LNCaP clone FGC (cell line): Measurements from ENCODE around the gene COX17.

Experiments used
- DNase-seq: peaks from one replicate; pipeline ENCODE4 v3.0.0-alpha.2; 2011; ENCODE audit warnings: low read depth
- H3K4me3 ChIP-seq: 2 replicates; pipeline ENCODE4 v1.5.1; 2011; ENCODE audit warnings: mild to moderate bottlenecking, low read depth, low read length, control low read depth
- TF ChIP-seq, protein P1 (sequence below): IDR thresholded peaks from 2 replicates; pipeline ENCODE4 v1.5.1; 2012; ENCODE audit warnings: mild to moderate bottlenecking; ENCODE audit not compliant: control insufficient read depth, insufficient read depth; ENCODE audit errors: extremely low read depth

COX17 gene

DNA sequence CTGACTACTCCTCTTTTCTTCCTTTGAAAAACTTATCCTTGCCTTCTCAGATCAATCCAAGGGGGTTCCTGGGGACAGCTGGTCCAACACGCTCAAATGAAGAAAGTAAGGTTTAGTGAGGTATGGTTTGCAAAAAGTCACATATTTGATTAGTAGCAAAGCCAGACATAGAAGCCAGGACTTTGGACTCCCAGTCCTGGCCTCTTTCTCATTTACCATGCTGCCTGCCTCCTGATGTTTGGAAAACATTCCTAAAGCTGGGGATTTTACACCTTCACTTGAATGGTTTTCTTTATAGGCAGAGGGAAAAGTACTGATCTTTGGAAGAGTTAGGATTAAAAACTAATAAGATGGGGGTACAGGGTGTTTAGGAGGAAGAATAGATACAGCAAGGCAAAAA lies 31.4 kb downstream of the COX17 start:
- TF ChIP-seq, protein P1, sequence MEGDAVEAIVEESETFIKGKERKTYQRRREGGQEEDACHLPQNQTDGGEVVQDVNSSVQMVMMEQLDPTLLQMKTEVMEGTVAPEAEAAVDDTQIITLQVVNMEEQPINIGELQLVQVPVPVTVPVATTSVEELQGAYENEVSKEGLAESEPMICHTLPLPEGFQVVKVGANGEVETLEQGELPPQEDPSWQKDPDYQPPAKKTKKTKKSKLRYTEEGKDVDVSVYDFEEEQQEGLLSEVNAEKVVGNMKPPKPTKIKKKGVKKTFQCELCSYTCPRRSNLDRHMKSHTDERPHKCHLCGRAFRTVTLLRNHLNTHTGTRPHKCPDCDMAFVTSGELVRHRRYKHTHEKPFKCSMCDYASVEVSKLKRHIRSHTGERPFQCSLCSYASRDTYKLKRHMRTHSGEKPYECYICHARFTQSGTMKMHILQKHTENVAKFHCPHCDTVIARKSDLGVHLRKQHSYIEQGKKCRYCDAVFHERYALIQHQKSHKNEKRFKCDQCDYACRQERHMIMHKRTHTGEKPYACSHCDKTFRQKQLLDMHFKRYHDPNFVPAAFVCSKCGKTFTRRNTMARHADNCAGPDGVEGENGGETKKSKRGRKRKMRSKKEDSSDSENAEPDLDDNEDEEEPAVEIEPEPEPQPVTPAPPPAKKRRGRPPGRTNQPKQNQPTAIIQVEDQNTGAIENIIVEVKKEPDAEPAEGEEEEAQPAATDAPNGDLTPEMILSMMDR: no peak
- H3K4me3 ChIP-seq: no peak overlapping the region
- no peak for DNase-seq

DNA sequence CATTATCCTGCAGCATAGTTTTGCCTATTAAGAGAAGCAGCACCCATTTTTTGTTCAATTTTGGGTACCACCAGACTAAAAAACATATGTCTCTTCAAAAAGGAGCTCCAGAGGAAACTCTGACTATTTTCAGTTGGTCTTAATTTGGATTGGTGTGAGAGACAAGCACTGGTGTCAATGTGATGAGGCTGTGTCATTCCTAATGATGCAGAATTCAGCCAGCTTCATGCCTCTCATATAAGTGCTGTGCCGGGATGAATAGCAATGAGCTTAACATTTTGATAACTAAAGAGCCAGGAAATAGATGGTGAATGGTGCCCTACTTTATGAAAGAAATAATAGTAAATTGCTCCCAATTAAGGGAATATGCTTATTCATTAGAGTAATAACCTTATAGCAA lies 32.7 kb downstream of the COX17 start:
- no peak overlapping the region for H3K4me3 ChIP-seq
- TF ChIP-seq, protein P1: no peak
- DNase-seq: no peak

DNA sequence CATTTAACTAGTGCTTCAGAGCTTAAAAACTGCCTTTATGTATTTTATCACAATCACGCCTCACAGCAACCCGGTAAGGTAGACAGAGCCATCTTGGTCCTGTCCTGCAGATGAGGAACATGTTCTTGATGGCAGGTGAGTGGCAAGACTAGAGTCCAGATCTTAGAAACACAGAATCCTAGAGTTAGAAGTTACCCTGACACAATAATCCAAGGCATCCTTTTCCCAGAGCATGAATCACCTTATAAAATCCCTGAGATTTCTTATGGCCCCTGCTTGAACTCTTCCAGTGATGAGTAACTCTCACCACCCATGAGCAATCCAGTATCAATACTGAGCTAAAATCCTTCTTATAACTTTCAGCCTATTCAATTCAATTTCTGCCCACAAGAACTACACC lies 33.7 kb downstream of the COX17 start:
- no peak for DNase-seq
- TF ChIP-seq, protein P1: no peak
- no peak overlapping the region for H3K4me3 ChIP-seq

DNA sequence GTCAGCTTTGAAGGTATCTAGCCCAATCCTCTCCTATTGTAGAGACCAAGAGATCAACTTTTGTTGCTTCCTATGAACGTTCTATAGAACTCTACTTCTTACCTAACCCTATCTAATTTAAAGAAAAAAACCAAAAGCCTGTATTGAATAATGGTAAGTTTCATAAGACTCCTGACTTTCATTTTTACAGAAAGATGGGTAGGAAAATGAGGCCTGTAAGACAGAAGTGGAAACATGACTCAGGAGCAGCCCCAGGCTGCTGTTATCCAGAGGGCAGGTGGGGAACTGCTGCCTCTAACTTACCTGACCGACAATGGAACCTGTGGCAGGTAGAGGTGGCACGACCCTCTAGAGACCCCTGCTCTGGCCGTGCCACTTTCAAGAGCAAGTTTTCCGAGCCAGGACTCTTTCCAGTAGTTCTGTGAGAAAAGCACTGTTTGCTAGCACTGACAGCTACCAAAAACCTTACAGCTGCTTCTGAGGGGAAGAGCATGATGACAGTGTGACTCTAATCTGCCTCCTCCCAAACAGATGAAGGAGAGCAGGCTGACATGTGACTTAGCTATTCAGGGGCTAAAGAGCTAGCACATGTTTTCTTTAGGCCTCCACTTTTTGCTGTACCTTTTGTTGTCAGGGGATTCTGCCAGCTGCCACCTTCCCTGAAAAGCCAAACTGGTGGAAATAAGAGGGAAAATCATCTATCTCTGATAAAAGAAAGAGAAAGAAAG lies 34.3 kb downstream of the COX17 start:
- DNase-seq: no peak
- H3K4me3 ChIP-seq: no peak overlapping the region
- TF ChIP-seq, protein P1: no peak

DNA sequence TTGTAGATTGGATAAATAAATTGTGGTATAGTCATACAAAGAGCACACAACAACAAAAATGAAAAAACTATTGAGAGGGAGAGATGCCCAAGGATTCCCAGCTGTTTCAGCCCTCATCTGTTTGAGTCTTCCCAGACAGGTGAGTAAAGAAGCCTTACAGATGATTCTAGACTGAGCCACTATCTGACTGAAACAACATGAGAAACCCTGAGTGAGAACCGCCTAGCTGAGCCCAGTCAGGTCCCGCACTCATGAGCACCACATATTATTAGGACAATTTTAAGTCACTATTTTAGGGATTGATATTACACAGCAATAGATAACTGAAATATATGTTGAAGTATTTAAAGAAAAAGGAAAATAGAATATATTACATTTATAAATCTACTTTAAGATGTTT lies 35.8 kb downstream of the COX17 start:
- no peak for DNase-seq
- no peak overlapping the region for H3K4me3 ChIP-seq
- TF ChIP-seq, protein P1: no peak

DNA sequence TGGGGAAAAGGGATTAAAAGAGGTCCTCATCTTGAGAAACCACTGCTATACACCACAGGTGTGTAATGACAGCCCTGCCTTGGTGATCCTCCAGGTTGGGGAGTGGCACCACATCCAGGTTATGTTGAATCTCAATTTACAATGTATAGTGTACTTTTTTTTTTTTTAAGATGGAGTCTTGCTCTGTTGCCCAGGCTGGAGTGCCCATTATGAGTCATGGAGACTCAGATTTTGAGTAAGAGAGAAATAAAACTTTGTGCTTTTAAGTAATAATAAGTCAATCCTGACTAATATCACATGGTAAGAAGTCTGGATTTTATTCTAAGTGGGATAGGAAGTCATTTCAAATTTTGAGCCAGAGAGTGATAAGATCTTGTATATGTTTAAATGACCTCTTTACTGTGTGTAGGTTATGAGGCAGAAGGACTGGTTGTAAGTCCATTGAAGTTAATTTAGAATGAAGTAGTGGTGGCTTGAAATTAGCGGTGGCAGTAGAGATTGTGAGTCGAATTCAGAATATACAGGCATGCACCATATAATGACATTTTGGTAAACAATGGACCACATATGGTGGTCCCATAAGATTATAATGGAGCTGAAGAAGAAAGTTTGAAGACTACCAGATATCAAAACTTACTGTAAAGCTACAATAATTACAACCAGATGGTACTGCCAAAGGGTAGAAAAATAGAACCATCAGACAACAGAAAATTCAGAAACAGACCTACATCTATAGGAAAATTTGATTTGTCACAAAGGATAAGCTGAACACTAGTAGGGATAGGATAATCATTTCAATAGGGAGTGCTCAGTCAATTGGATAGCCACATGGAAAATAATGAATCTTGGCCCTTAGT lies 37.5 kb downstream of the COX17 start:
- DNase-seq: no peak
- H3K4me3 ChIP-seq: no peak overlapping the region
- TF ChIP-seq, protein P1: no peak
